HepG2 (cell line): ENCODE results near the gene RAC3. TPM values are rescaled to one million over a fixed set of nuclear protein-coding genes. Genes with fewer than 3 reads are reported as not detected.

Source experiments
- ARNT ChIP-seq: fragments of 450-650 bp; IDR thresholded peaks from 2 replicates; pipeline ENCODE4 v1.6.1; 2017
- DMAP1 ChIP-seq: IDR thresholded peaks from 2 replicates; pipeline ENCODE4 v1.6.1; 2016
- DPF2 ChIP-seq: sonication (generic); formaldehyde crosslinking; IDR thresholded peaks from 2 replicates; pipeline ENCODE4 v1.4.0; 2020; ENCODE audit warnings: mild to moderate bottlenecking, low read depth, missing genetic modification reagents, borderline replicate concordance
- ELF1 ChIP-seq: sonication (generic); formaldehyde crosslinking; IDR thresholded peaks from 2 replicates; pipeline ENCODE4 v1.4.0; 2020; ENCODE audit warnings: missing genetic modification reagents
- HES4 ChIP-seq: sonication (generic); formaldehyde crosslinking; IDR thresholded peaks from 2 replicates; pipeline ENCODE4 v1.9.0; 2021; ENCODE audit warnings: mild to moderate bottlenecking, missing genetic modification reagents, borderline replicate concordance
- NR2C2 ChIP-seq: sonication (generic); formaldehyde crosslinking; IDR thresholded peaks from 2 replicates; pipeline ENCODE4 v1.4.0; 2020; ENCODE audit warnings: missing genetic modification reagents, mild to moderate bottlenecking, moderate library complexity, borderline replicate concordance
- SP4 ChIP-seq: sonication (generic); formaldehyde crosslinking; IDR thresholded peaks from 2 replicates; pipeline ENCODE4 v1.8.1; 2023; ENCODE audit warnings: mild to moderate bottlenecking, missing genetic modification reagents
- WIZ ChIP-seq: sonication (generic); formaldehyde crosslinking; IDR thresholded peaks from 2 replicates; pipeline ENCODE4 v1.5.1; 2020; ENCODE audit warnings: mild to moderate bottlenecking, missing genetic modification reagents
- ZKSCAN5 ChIP-seq: sonication (generic); formaldehyde crosslinking; IDR thresholded peaks from 2 replicates; pipeline ENCODE4 v1.5.1; 2020; ENCODE audit warnings: mild to moderate bottlenecking, missing genetic modification reagents
- ZNF225 ChIP-seq: sonication (generic); formaldehyde crosslinking; IDR thresholded peaks from 2 replicates; pipeline ENCODE4 v1.4.0; 2020; ENCODE audit warnings: mild to moderate bottlenecking, missing genetic modification reagents
- ZNF260 ChIP-seq: sonication (generic); formaldehyde crosslinking; IDR thresholded peaks from 2 replicates; pipeline ENCODE4 v1.4.0; 2020; ENCODE audit warnings: missing genetic modification reagents, low read depth, mild to moderate bottlenecking, borderline replicate concordance
- ZNF3 ChIP-seq: IDR thresholded peaks from 2 replicates; pipeline ENCODE4 v1.7.0; 2017; ENCODE audit warnings: inconsistent platforms
- ZNF547 ChIP-seq: sonication (generic); formaldehyde crosslinking; IDR thresholded peaks from 2 replicates; pipeline ENCODE4 v1.5.1; 2020; ENCODE audit warnings: mild to moderate bottlenecking, missing genetic modification reagents
- ZNF557 ChIP-seq: sonication (generic); formaldehyde crosslinking; IDR thresholded peaks from 2 replicates; pipeline ENCODE4 v1.4.0; 2020; ENCODE audit warnings: missing genetic modification reagents
- ZNF7 ChIP-seq: IDR thresholded peaks from 2 replicates; pipeline ENCODE4 v1.6.1; 2016; ENCODE audit warnings: missing biosample characterization, missing genetic modification reagents
- polyA plus RNA-seq, 8 experiments: library from polyadenylated mRNA; depleted of rRNA in 3 of 8; stranded (reverse) in 7 of 8; unstranded in 1 of 8; fragments of >200 nt; fragmentation: Illumina TruSeq in 4 of 8; extraction: Trizol in 4 of 8; gene quantifications; 2 replicates each; pipeline versions ENCODE4 v1.2.1 to v1.2.3, GENCODE V29; 2011 to 2016; ENCODE audit warnings: low read depth in 4 of 8, missing spikeins in 1 of 8, mixed read lengths in 1 of 8; ENCODE audit not compliant: insufficient read depth in 1 of 8
- total RNA-seq, 5 experiments: library from RNA; depleted of rRNA; stranded (reverse); fragments of >200 nt; fragmentation: Illumina TruSeq; extraction: Trizol; gene quantifications; 2 replicates each; pipeline ENCODE4 v1.2.3, GENCODE V29; 2016; ENCODE audit warnings: low read depth in 1 of 5
- TF ChIP-seq, protein P1 (sequence below): sonication (generic); formaldehyde crosslinking; IDR thresholded peaks from 2 replicates; pipeline ENCODE4 v1.4.0; 2020; ENCODE audit warnings: missing genetic modification reagents
- TF ChIP-seq, protein P2 (sequence below): sonication (generic); formaldehyde crosslinking; IDR thresholded peaks from 2 replicates; pipeline ENCODE4 v1.8.0; 2022; ENCODE audit warnings: mild to moderate bottlenecking, missing genetic modification reagents, borderline replicate concordance
- TF ChIP-seq, protein P3 (sequence below): sonication (generic); formaldehyde crosslinking; conservative IDR thresholded peaks from 2 replicates; pipeline ENCODE4 v1.4.0; 2020; ENCODE audit warnings: mild to moderate bottlenecking, missing genetic modification reagents, moderate library complexity
- TF ChIP-seq, protein P4 (sequence below): sonication (generic); formaldehyde crosslinking; IDR thresholded peaks from 2 replicates; pipeline ENCODE4 v1.4.0; 2020; ENCODE audit warnings: missing genetic modification reagents, low read depth, mild to moderate bottlenecking, borderline replicate concordance
- TF ChIP-seq, protein P5 (sequence below): sonication (generic); formaldehyde crosslinking; IDR thresholded peaks from 2 replicates; pipeline ENCODE4 v1.5.1; 2020; ENCODE audit warnings: missing genetic modification reagents, mild to moderate bottlenecking, borderline replicate concordance

Gene RAC3
- total and polyA plus RNA-seq, 2 of the 13 experiments (the other 11 are each of a cell fraction or from before 2014, with no cell fraction given), result 10.5 to 21.3 TPM

DNA sequence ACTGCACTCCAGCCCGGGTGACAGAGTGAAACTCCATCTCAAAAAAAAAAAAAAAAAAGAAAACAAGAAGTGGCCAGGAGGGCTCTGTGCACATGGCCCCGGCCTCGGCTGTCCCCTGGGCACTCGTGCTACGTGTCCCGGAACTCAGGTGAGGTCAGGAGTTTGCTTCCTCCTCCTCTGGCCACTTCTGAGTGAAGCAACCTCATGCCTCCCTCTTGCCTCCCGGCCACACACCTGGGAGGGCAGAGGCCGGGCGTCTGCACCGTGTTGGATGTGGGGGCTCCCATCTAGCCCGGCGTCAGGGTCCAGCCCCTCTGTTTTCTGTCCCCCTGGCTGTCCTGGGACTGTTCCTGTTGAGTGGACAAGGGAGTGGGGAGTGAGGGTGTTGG is 31.9 kb upstream of the RAC3 start (continued):
- TF ChIP-seq ZNF260 (CRISPR knock-in tag) (no peak), ELF1 (0 out of 2 replicates have a peak, but pooled peaks have one; percentile 40), DPF2 (CRISPR knock-in tag) (no peak; the same call in 1 of the 2 replicates), ZNF3 (CRISPR knock-in tag) (no peak), NR2C2 (CRISPR knock-in tag) (peak; percentile 90), HES4 (CRISPR knock-in tag) (peak; percentile 80; the same call in 1 of the 2 replicates), WIZ (no peak), ZNF7 (no peak), ARNT (no peak), SP4 (CRISPR knock-in tag) (no peak), ZKSCAN5 (CRISPR knock-in tag) (no peak), ZNF557 (no peak), ZNF225 (CRISPR knock-in tag) (no peak), DMAP1 (no peak; the same call in 1 of the 2 replicates), ZNF547 (CRISPR knock-in tag) (no peak)
- TF ChIP-seq, protein P1, sequence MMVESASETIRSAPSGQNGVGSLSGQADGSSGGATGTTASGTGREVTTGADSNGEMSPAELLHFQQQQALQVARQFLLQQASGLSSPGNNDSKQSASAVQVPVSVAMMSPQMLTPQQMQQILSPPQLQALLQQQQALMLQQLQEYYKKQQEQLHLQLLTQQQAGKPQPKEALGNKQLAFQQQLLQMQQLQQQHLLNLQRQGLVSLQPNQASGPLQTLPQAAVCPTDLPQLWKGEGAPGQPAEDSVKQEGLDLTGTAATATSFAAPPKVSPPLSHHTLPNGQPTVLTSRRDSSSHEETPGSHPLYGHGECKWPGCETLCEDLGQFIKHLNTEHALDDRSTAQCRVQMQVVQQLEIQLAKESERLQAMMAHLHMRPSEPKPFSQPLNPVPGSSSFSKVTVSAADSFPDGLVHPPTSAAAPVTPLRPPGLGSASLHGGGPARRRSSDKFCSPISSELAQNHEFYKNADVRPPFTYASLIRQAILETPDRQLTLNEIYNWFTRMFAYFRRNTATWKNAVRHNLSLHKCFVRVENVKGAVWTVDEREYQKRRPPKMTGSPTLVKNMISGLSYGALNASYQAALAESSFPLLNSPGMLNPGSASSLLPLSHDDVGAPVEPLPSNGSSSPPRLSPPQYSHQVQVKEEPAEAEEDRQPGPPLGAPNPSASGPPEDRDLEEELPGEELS (CRISPR knock-in tag), result peak; percentile 15
- TF ChIP-seq, protein P2, sequence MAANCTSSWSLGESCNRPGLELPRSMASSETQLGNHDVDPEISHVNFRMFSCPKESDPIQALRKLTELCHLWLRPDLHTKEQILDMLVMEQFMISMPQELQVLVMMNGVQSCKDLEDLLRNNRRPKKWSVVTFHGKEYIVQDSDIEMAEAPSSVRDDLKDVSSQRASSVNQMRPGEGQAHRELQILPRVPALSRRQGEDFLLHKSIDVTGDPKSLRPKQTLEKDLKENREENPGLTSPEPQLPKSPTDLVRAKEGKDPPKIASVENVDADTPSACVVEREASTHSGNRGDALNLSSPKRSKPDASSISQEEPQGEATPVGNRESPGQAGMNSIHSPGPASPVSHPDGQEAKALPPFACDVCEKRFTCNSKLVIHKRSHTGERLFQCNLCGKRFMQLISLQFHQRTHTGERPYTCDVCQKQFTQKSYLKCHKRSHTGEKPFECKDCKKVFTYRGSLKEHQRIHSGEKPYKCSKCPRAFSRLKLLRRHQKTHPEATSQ (CRISPR knock-in tag), result no peak
- TF ChIP-seq, protein P3, sequence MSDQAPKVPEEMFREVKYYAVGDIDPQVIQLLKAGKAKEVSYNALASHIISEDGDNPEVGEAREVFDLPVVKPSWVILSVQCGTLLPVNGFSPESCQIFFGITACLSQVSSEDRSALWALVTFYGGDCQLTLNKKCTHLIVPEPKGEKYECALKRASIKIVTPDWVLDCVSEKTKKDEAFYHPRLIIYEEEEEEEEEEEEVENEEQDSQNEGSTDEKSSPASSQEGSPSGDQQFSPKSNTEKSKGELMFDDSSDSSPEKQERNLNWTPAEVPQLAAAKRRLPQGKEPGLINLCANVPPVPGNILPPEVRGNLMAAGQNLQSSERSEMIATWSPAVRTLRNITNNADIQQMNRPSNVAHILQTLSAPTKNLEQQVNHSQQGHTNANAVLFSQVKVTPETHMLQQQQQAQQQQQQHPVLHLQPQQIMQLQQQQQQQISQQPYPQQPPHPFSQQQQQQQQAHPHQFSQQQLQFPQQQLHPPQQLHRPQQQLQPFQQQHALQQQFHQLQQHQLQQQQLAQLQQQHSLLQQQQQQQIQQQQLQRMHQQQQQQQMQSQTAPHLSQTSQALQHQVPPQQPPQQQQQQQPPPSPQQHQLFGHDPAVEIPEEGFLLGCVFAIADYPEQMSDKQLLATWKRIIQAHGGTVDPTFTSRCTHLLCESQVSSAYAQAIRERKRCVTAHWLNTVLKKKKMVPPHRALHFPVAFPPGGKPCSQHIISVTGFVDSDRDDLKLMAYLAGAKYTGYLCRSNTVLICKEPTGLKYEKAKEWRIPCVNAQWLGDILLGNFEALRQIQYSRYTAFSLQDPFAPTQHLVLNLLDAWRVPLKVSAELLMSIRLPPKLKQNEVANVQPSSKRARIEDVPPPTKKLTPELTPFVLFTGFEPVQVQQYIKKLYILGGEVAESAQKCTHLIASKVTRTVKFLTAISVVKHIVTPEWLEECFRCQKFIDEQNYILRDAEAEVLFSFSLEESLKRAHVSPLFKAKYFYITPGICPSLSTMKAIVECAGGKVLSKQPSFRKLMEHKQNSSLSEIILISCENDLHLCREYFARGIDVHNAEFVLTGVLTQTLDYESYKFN (CRISPR knock-in tag), result no peak
- TF ChIP-seq, protein P4, sequence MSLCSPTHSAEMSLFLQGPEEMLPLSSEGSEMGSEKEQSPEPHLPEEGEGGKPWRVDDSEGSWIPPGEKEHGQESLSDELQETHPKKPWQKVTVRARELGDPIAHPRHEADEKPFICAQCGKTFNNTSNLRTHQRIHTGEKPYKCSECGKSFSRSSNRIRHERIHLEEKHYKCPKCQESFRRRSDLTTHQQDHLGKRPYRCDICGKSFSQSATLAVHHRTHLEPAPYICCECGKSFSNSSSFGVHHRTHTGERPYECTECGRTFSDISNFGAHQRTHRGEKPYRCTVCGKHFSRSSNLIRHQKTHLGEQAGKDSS (CRISPR knock-in tag), result no peak
- TF ChIP-seq, protein P5, sequence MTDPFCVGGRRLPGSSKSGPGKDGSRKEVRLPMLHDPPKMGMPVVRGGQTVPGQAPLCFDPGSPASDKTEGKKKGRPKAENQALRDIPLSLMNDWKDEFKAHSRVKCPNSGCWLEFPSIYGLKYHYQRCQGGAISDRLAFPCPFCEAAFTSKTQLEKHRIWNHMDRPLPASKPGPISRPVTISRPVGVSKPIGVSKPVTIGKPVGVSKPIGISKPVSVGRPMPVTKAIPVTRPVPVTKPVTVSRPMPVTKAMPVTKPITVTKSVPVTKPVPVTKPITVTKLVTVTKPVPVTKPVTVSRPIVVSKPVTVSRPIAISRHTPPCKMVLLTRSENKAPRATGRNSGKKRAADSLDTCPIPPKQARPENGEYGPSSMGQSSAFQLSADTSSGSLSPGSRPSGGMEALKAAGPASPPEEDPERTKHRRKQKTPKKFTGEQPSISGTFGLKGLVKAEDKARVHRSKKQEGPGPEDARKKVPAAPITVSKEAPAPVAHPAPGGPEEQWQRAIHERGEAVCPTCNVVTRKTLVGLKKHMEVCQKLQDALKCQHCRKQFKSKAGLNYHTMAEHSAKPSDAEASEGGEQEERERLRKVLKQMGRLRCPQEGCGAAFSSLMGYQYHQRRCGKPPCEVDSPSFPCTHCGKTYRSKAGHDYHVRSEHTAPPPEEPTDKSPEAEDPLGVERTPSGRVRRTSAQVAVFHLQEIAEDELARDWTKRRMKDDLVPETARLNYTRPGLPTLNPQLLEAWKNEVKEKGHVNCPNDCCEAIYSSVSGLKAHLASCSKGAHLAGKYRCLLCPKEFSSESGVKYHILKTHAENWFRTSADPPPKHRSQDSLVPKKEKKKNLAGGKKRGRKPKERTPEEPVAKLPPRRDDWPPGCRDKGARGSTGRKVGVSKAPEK, result no peak
